ENCODE data around the gene GLI2. TPM values are rescaled to one million over a fixed set of nuclear protein-coding genes. Genes with fewer than 3 reads are reported as not detected.

GLI2 gene
- total RNA-seq, 6 experiments from 2014 or later: 0.09 to 0.73 (median 0.48) TPM

GRCh38 chr2:120704696-120705095, 31.0 kb upstream of the GLI2 start:
- intact Hi-C loops (cut with DNase I): loop anchor here in 1 of 2 donors (5.0 kb wide), 1 partner anchor 363 kb away; no protein-coding TSS in a partner anchor

GRCh38 chr2:120707816-120708215, 27.9 kb upstream of the GLI2 start:
- Histone ChIP-seq H3K27ac (no peak overlapping the region), H3K27me3 (no peaks in the 10 kb centered on the region), H3K36me3 (no peaks in the 10 kb centered on the region), H3K9me3 (no peaks in the 10 kb centered on the region), H3K4me3 (no peak overlapping the region), H3K4me1 (no peaks in the 10 kb centered on the region)
- WGBS (ENCODE audit: insufficient coverage, low coverage, low lambda C conversion rate, missing lambda C conversion rate): 39% methylated on average over 2 of the region's 3 CpGs
- ATAC-seq (no peak), DNase-seq (no peak)
- intact Hi-C loops (cut with DNase I): no loop called here
- TF ChIP-seq CTCF (IDR thresholded peaks at IDR 0.05): no peak

More at GRCh38 chr2:120704696-120705095, 31.0 kb upstream of the GLI2 start:
- no peaks in the 10 kb centered on the region for H3K4me1 ChIP-seq
- H3K9me3 ChIP-seq: no peaks in the 10 kb centered on the region
- DNase-seq (no peak), ATAC-seq (no peak)
- no peaks in the 10 kb centered on the region for H3K36me3 ChIP-seq
- no peak overlapping the region for H3K27ac ChIP-seq
- 0% methylated on average over 1 of the region's 2 CpGs for WGBS (ENCODE audit: insufficient coverage, low coverage, low lambda C conversion rate, missing lambda C conversion rate)
- no peak overlapping the region for H3K4me3 ChIP-seq
- H3K27me3 ChIP-seq: no peaks in the 10 kb centered on the region
- TF ChIP-seq CTCF (IDR thresholded peaks at IDR 0.05) (no peak), POLR2A (IDR thresholded peaks at IDR 0.05) (no peak)

GRCh38 chr2:120708944-120709607, 26.6 kb upstream of the GLI2 start:
- DNase-seq: no peak

GRCh38 chr2:120709608-120710041, 26.0 kb upstream of the GLI2 start:
- Histone ChIP-seq H3K9me3 (no peaks in the 10 kb centered on the region), H3K4me3 (no peak overlapping the region), H3K27me3 (no peaks in the 10 kb centered on the region), H3K4me1 (no peaks in the 10 kb centered on the region), H3K36me3 (no peaks in the 10 kb centered on the region), H3K27ac (no peak overlapping the region)
- WGBS (ENCODE audit: insufficient coverage, low coverage, low lambda C conversion rate, missing lambda C conversion rate): 19% methylated on average over 4 of the region's 5 CpGs
- intact Hi-C loops (cut with DNase I): no loop called here
- TF ChIP-seq POLR2A (IDR thresholded peaks at IDR 0.05) (no peak), CTCF (IDR thresholded peaks at IDR 0.05) (no peak)
- ATAC-seq: no peak
- no peak for DNase-seq

More at GRCh38 chr2:120708944-120709607, 26.6 kb upstream of the GLI2 start:
- H3K4me1 ChIP-seq: no peaks in the 10 kb centered on the region
- TF ChIP-seq CTCF (IDR thresholded peaks at IDR 0.05): no peak
- TF ChIP-seq POLR2A (IDR thresholded peaks at IDR 0.05): no peak
- intact Hi-C loops (cut with DNase I): no loop called here
- 54% methylated on average over 13 of the region's 14 CpGs for WGBS (ENCODE audit: insufficient coverage, low coverage, low lambda C conversion rate, missing lambda C conversion rate)
- no peaks in the 10 kb centered on the region for H3K9me3 ChIP-seq
- no peaks in the 10 kb centered on the region for H3K27me3 ChIP-seq
- H3K36me3 ChIP-seq: no peaks in the 10 kb centered on the region
- ATAC-seq: no peak
- H3K27ac ChIP-seq: no peak overlapping the region
- no peak overlapping the region for H3K4me3 ChIP-seq

All from right lobe of liver (tissue), 6 donors.